Upper lobe of right lung (tissue), 1 donor: ENCODE measurements around the gene SETD1B. TPM values are rescaled to one million over a fixed set of nuclear protein-coding genes. Genes with fewer than 3 reads are reported as not detected.

Experiments used
- ATAC-seq: fragments of 200-7000 bp; cut with Tn5 transposase; one replicate; pipeline ENCODE4 v1.9.1; 2020; ENCODE audit warnings: mild to moderate bottlenecking, moderate library complexity
- DNase-seq: peaks from one replicate; pipeline ENCODE4 v3.0.0-alpha.2; 2020
- H3K27ac ChIP-seq: fragments of 200-600 bp; one replicate; pipeline ENCODE4 v1.8.0; 2022
- H3K27me3 ChIP-seq: fragments of 200-600 bp; one replicate; pipeline ENCODE4 v1.8.0; 2022; ENCODE audit warnings: mild to moderate bottlenecking
- H3K36me3 ChIP-seq: fragments of 200-600 bp; one replicate; pipeline ENCODE4 v1.8.0; 2022
- H3K4me1 ChIP-seq: fragments of 200-600 bp; one replicate; pipeline ENCODE4 v1.8.0; 2022
- H3K4me3 ChIP-seq: fragments of 200-600 bp; one replicate; pipeline ENCODE4 v1.8.0; 2022; ENCODE audit warnings: mild to moderate bottlenecking
- H3K9me3 ChIP-seq: fragments of 200-600 bp; one replicate; pipeline ENCODE4 v1.8.0; 2022
- intact Hi-C: fragments of 100-400 bp; cut with DNase I; formaldehyde crosslinking; loops from one replicate; pipeline ENCODE4 v1.11.0; 2022
- total RNA-seq: library from RNA; stranded (reverse); fragmentation: NEBNext Ultra II Directional; extraction: Animal tissue kit (Norgen Biotek cat#: 25700); gene quantifications from one replicate; pipeline ENCODE4 v1.2.1, GENCODE V29; 2021
- TF ChIP-seq, protein P1 (sequence below): fragments of 200-600 bp; IDR thresholded peaks from one replicate; pipeline ENCODE4 v1.8.0; 2022; ENCODE audit warnings: antibody characterized with exemption
- donor health status: DM: no; HTN: yes; CAD: no; lungs with severe emphysema.

SETD1B gene
- total RNA-seq, 1 donor from 2014 or later: 18.4 TPM

DNA sequence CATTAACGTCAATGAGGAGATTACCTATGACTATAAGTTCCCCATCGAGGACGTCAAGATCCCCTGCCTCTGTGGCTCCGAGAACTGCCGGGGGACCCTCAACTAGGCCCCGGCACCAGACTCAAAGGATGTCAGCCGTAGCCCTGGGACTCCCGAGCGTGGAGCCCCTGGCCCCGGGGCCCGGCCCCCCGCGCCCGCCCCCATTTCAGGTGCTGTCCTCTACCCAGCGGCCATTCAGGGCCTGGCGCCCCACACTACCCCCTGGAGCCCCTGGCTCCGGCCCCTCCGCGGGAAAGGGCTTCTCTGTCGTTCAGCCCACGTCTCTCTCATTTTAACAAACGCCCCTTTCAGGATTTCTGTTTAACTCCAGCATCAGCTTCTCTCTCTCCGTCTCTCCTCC is 26.3 kb downstream of the SETD1B start:
- H3K27me3 ChIP-seq: no peaks in the 10 kb centered on the region
- no peak overlapping the region for H3K4me3 ChIP-seq
- DNase-seq: no peak
- H3K4me1 ChIP-seq: peaks cover 2% of the 10 kb centered on the region
- no peak for ATAC-seq
- no peak overlapping the region for H3K27ac ChIP-seq
- intact Hi-C loops: no loop called here
- no peaks in the 10 kb centered on the region for H3K9me3 ChIP-seq
- peaks cover 70% of the 10 kb centered on the region for H3K36me3 ChIP-seq
- TF ChIP-seq, protein P1, sequence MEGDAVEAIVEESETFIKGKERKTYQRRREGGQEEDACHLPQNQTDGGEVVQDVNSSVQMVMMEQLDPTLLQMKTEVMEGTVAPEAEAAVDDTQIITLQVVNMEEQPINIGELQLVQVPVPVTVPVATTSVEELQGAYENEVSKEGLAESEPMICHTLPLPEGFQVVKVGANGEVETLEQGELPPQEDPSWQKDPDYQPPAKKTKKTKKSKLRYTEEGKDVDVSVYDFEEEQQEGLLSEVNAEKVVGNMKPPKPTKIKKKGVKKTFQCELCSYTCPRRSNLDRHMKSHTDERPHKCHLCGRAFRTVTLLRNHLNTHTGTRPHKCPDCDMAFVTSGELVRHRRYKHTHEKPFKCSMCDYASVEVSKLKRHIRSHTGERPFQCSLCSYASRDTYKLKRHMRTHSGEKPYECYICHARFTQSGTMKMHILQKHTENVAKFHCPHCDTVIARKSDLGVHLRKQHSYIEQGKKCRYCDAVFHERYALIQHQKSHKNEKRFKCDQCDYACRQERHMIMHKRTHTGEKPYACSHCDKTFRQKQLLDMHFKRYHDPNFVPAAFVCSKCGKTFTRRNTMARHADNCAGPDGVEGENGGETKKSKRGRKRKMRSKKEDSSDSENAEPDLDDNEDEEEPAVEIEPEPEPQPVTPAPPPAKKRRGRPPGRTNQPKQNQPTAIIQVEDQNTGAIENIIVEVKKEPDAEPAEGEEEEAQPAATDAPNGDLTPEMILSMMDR: no peak

DNA sequence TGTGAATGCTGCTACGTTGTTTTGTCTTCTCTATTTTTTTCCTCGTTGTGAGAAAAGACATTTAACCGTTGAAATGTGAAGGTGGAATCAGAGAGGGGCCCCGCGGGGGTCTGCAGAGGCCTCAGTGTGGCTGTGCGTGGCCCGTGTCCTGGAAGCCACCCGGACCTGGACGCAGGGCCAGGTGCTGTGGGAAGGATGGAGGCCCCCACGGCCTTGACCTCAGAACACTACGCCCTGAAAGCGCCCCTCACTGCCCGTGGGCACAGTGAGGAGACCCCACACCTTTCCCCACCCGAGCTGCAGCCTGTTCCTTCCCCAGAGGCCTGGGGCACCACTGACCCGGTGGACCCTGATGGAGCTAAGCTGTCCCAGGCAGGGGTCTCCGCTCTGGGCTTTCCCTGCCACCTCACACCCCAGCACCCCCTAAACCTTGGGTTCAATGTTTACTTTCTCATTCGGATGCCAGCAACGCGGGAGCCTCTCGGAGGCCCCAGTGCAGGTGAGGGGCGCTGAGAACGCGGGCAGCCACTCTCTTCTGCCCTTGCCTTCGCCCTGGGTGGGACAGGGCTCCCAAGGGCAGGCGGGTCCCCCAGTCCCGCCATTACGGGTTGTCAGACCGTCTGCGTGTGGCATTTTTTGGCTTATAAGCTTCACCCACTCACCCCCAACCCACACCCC is 26.9 kb downstream of the SETD1B start:
- peaks cover 67% of the 10 kb centered on the region for H3K36me3 ChIP-seq
- ATAC-seq: peak; percentile 9

DNA sequence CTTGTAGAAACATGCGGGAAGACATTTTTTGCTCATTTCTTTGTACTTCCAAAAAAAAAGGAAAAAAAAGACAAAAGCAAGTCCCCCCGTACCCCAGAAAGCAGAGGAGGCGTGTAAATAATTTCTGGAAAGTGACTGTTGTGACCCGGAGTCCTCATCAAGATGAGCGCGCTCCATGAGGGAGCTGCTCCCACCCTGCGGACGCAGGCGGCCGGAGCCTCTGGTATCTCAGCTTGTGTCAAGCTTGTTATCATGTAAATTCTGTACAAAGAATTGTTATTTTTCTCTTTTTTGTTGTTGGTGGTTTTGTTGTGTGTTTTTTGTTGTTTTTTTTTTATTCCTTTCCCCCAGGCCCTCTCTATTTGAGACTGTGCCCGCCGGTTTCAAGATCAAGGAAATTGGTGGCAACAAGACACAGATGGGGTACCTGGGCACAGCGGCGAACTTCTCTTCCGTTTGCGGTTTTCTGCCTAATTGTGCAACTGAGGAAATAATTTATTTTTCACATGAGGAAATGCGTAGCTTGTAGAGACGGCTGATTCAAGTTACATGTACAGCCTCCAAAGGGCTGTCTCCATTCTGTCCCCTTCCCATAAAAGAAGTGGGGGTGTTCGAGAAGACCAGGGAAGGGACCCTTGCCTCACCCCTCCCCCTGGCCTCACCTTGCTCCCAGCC is 27.9 kb downstream of the SETD1B start:
- ATAC-seq (no peak), DNase-seq (no peak)
- Histone ChIP-seq H3K27me3 (no peaks in the 10 kb centered on the region), H3K4me3 (no peak overlapping the region), H3K36me3 (peaks cover 60% of the 10 kb centered on the region), H3K4me1 (no peaks in the 10 kb centered on the region), H3K27ac (no peak overlapping the region), H3K9me3 (no peaks in the 10 kb centered on the region)
- intact Hi-C loops: no loop called here
- TF ChIP-seq, protein P1: no peak

More for the DNA sequence above, 26.9 kb downstream of the SETD1B start:
- H3K27me3 ChIP-seq: no peaks in the 10 kb centered on the region
- intact Hi-C loops: no loop called here
- no peak overlapping the region for H3K4me3 ChIP-seq
- no peak overlapping the region for H3K27ac ChIP-seq
- H3K9me3 ChIP-seq: no peaks in the 10 kb centered on the region
- H3K4me1 ChIP-seq: no peaks in the 10 kb centered on the region
- DNase-seq: no peak
- TF ChIP-seq, protein P1: no peak

DNA sequence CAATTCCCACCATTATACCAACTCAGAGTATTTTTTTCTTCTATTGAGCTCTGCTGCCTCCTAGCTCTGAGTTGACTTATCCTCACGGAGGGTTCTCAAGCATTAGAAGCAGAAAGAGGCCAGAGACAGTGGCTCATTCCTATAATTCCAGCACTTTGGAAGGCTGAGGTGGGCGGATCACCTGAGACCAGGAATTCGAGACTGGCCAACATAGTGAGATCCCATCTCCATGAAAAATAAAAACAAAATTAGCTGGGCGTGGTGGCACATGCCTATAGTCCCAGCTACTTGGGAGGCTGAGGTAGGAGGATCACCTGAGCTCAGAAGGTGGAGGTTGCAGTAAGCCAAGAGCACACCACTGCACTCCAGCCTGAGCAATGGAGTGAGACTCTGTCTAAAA is 33.9 kb downstream of the SETD1B start:
- DNase-seq: no peak
- Histone ChIP-seq H3K4me3 (no peak overlapping the region), H3K27me3 (no peaks in the 10 kb centered on the region), H3K27ac (no peak overlapping the region), H3K36me3 (peaks cover under 1% of the 10 kb centered on the region), H3K9me3 (no peaks in the 10 kb centered on the region), H3K4me1 (peaks cover 6% of the 10 kb centered on the region)
- TF ChIP-seq, protein P1: no peak
- intact Hi-C loops: no loop called here
- ATAC-seq: no peak

DNA sequence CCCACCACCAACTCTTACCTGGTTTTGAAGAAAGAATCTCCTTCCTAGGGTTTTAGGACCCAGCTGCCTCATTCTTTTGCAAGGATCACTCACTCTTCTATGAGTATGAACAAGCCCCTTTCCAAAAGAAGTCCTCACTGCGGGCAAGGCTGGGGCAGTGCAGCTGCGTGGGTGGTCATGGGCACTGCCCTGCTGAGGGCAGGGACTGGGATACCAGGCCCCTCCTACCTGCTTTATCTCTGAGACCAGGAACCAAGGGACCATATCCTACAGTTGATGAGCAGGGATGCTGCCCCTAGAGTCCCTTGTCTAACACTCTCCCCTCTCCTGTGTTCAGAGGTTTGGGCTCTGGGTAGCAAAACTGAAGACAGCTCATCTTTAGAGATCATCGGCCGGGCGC is 34.3 kb downstream of the SETD1B start:
- DNase-seq (no peak), ATAC-seq (no peak)
- TF ChIP-seq, protein P1: no peak
- Histone ChIP-seq H3K27ac (no peak overlapping the region), H3K36me3 (no peaks in the 10 kb centered on the region), H3K9me3 (no peaks in the 10 kb centered on the region), H3K4me1 (peaks cover 6% of the 10 kb centered on the region), H3K4me3 (no peak overlapping the region), H3K27me3 (no peaks in the 10 kb centered on the region)
- intact Hi-C loops: no loop called here
